NK-92 treated with Interleukin-12 subunit alpha and Interleukin-12 subunit beta, amount 100 ng/mL, for 24 hours (cell line): ENCODE data around the gene ARMC6.

Experiments
- DNase-seq: peaks from one replicate; lab custom pipeline; 2025; lab: John Stamatoyannopoulos, UW

The ARMC6 gene

GRCh38 chr19:19054315-19054938, 21.0 kb downstream of the ARMC6 start:
- no peak for DNase-seq

- DNase-seq, result no peak
Measured at GRCh38 chr19:19054939-19055440, 21.6 kb downstream of the ARMC6 start.

GRCh38 chr19:19055701-19056100, 22.3 kb downstream of the ARMC6 start:
- no peak for DNase-seq

GRCh38 chr19:19056636-19057275, 23.4 kb downstream of the ARMC6 start:
- no peak for DNase-seq

- DNase-seq, result no peak
Measured at GRCh38 chr19:19057317-19057716, 23.9 kb downstream of the ARMC6 start.

- no peak for DNase-seq
Measured at GRCh38 chr19:19057720-19058119, 24.3 kb downstream of the ARMC6 start.

- no peak for DNase-seq
Measured at GRCh38 chr19:19059018-19059836, 25.8 kb downstream of the ARMC6 start.

GRCh38 chr19:19059837-19060611, 26.6 kb downstream of the ARMC6 start:
- DNase-seq, result no peak

- no peak for DNase-seq
Measured at GRCh38 chr19:19061506-19061905, 28.1 kb downstream of the ARMC6 start.

- no peak for DNase-seq
Measured at GRCh38 chr19:19062454-19063182, 29.2 kb downstream of the ARMC6 start.

GRCh38 chr19:19063183-19064097, 30.0 kb downstream of the ARMC6 start, which contains the start of gene SLC25A42:
Gene SLC25A42, plus strand, starts transcription at chr19:19063994. Its CDS starts 32,131 bp downstream, at chr19:19096125.
- DNase-seq, result peak; percentile 99

GRCh38 chr19:19064098-19064722, 30.8 kb downstream of the ARMC6 start:
- no peak for DNase-seq

GRCh38 chr19:19064811-19065745, 31.7 kb downstream of the ARMC6 start:
- no peak for DNase-seq

GRCh38 chr19:19067276-19068072, 34.1 kb downstream of the ARMC6 start:
- DNase-seq, result no peak

- no peak for DNase-seq
Measured at GRCh38 chr19:19068659-19069654, 35.6 kb downstream of the ARMC6 start.

- no peak for DNase-seq
Measured at GRCh38 chr19:19071897-19072296, 38.5 kb downstream of the ARMC6 start.
